Measurements from ENCODE around the gene SLC12A4.

Gene SLC12A4

GRCh38 chr16:67961551-67961957 lies 6.9 kb downstream of the SLC12A4 start:
- H3K27me3 ChIP-seq (replicated peaks; ENCODE audit: control insufficient read depth, insufficient read depth, low read length), result no peaks in the 10 kb centered on the region
- TF ChIP-seq CTCF (IDR thresholded peaks at IDR 0.05; ENCODE audit: insufficient read depth, low read length, poor library complexity, severe bottlenecking), result no peak
- H3K4me3 ChIP-seq (replicated peaks; ENCODE audit: low read depth, low read length), result no peak overlapping the region
- peaks cover 45% of the 10 kb centered on the region for H3K36me3 ChIP-seq (ENCODE audit: control insufficient read depth, insufficient read depth, low read length)
- no peak for DNase-seq (ENCODE audit: extremely low read depth, insufficient read length)

GRCh38 chr16:67959536-67960329 lies 8.7 kb downstream of the SLC12A4 start:
- peaks cover 47% of the 10 kb centered on the region for H3K36me3 ChIP-seq (ENCODE audit: control insufficient read depth, insufficient read depth, low read length)
- no peak overlapping the region for H3K4me3 ChIP-seq (replicated peaks; ENCODE audit: low read depth, low read length)
- no peaks in the 10 kb centered on the region for H3K27me3 ChIP-seq (replicated peaks; ENCODE audit: control insufficient read depth, insufficient read depth, low read length)
- DNase-seq (ENCODE audit: extremely low read depth, insufficient read length), result no peak
- no peak for TF ChIP-seq CTCF (IDR thresholded peaks at IDR 0.05; ENCODE audit: insufficient read depth, low read length, poor library complexity, severe bottlenecking)

- peaks cover 41% of the 10 kb centered on the region for H3K36me3 ChIP-seq (ENCODE audit: control insufficient read depth, insufficient read depth, low read length)
Measured at GRCh38 chr16:67957622-67958021, 10.8 kb downstream of the SLC12A4 start.

GRCh38 chr16:67954421-67955196 lies 13.8 kb downstream of the SLC12A4 start:
- no peak for TF ChIP-seq CTCF (IDR thresholded peaks at IDR 0.05; ENCODE audit: insufficient read depth, low read length, poor library complexity, severe bottlenecking)
- DNase-seq (ENCODE audit: extremely low read depth, insufficient read length), result no peak
- Histone ChIP-seq H3K4me3 (replicated peaks; ENCODE audit: low read depth, low read length) (no peak overlapping the region), H3K36me3 (ENCODE audit: control insufficient read depth, insufficient read depth, low read length) (peaks cover 32% of the 10 kb centered on the region), H3K27me3 (replicated peaks; ENCODE audit: control insufficient read depth, insufficient read depth, low read length) (no peaks in the 10 kb centered on the region)

More at GRCh38 chr16:67957622-67958021, 10.8 kb downstream of the SLC12A4 start:
- DNase-seq (ENCODE audit: extremely low read depth, insufficient read length), result no peak
- Histone ChIP-seq H3K4me3 (replicated peaks; ENCODE audit: low read depth, low read length) (no peak overlapping the region), H3K27me3 (replicated peaks; ENCODE audit: control insufficient read depth, insufficient read depth, low read length) (no peaks in the 10 kb centered on the region)
- TF ChIP-seq CTCF (IDR thresholded peaks at IDR 0.05; ENCODE audit: insufficient read depth, low read length, poor library complexity, severe bottlenecking), result no peak

GRCh38 chr16:67953641-67954375 lies 14.6 kb downstream of the SLC12A4 start:
- Histone ChIP-seq H3K36me3 (ENCODE audit: control insufficient read depth, insufficient read depth, low read length) (peaks cover 27% of the 10 kb centered on the region), H3K27me3 (replicated peaks; ENCODE audit: control insufficient read depth, insufficient read depth, low read length) (no peaks in the 10 kb centered on the region), H3K4me3 (replicated peaks; ENCODE audit: low read depth, low read length) (no peak overlapping the region)
- no peak for DNase-seq (ENCODE audit: extremely low read depth, insufficient read length)
- no peak for TF ChIP-seq CTCF (IDR thresholded peaks at IDR 0.05; ENCODE audit: insufficient read depth, low read length, poor library complexity, severe bottlenecking)
